ENCODE data around the gene THEM5.
"Not testable (repeated sequence)": the region's sequence is repeated elsewhere in the genome, so short reads cannot be mapped to it uniquely, and the experiment has no call there.

Gene THEM5

GRCh38 chr1:151858886-151859665 is 5.6 kb upstream of the THEM5 start:
- Mint-ChIP-seq H3K9me3 (no peaks in the 10 kb centered on the region), H3K36me3 (no peaks in the 10 kb centered on the region), H3K4me1 (peaks cover 7% of the 10 kb centered on the region), H3K27me3 (peaks cover 6% of the 10 kb centered on the region), H3K27ac (no peak overlapping the region), H3K4me3 (no peak overlapping the region)
- ATAC-seq (ENCODE audit: low read depth) (no peak), DNase-seq (ENCODE audit: low spot score in 2 of 2) (no peak)

DNA sequence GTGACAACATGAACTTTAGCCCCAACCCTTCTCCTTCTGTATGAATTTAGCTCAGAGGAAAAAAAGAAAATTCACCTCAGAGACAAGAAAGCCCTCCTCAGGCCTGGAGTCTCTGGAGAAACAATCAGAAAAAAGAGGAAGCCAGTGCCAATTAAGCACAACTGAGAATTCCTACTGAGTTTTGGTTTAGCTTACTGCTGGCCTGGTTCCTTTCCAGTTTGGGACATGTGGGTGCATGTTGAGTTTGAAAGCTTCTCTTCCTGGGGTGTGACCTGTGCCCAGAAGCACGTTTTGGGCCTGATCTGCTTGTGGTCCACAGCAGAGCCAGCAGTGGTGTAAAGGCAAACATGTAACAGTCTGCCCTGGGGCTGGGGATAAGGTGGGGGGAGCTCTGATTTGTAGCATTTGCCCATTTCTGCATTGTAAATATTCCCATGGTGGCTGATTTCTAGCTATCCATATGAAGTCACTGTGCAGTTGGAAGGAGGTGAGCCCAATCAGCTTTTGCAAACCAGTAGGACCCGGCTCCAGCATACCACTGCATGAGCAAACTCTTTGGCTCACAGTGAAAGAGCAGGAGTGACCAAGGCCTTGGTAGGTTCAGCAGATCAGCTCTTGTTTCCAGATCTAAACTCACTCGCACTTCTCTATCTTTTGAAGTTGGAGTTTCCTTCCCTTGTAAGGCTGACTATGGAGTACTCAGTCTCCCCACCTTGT is 4.7 kb upstream of the THEM5 start:
- Mint-ChIP-seq H3K4me1 (peaks cover 7% of the 10 kb centered on the region), H3K9me3 (no peaks in the 10 kb centered on the region), H3K27ac (no peak overlapping the region), H3K36me3 (no peaks in the 10 kb centered on the region), H3K27me3 (peaks cover 6% of the 10 kb centered on the region), H3K4me3 (no peak overlapping the region)
- DNase-seq (ENCODE audit: low spot score in 2 of 2) (no peak), ATAC-seq (ENCODE audit: low read depth) (no peak)

- Mint-ChIP-seq H3K4me3 (no peak overlapping the region), H3K4me1 (peaks cover 7% of the 10 kb centered on the region), H3K36me3 (no peaks in the 10 kb centered on the region), H3K27ac (no peak overlapping the region), H3K27me3 (peaks cover 6% of the 10 kb centered on the region), H3K9me3 (no peaks in the 10 kb centered on the region)
- no peak for ATAC-seq (ENCODE audit: low read depth)
- DNase-seq (ENCODE audit: low spot score in 2 of 2), result no peak
Measured at GRCh38 chr1:151855933-151856332, 2.4 kb upstream of the THEM5 start.

DNA sequence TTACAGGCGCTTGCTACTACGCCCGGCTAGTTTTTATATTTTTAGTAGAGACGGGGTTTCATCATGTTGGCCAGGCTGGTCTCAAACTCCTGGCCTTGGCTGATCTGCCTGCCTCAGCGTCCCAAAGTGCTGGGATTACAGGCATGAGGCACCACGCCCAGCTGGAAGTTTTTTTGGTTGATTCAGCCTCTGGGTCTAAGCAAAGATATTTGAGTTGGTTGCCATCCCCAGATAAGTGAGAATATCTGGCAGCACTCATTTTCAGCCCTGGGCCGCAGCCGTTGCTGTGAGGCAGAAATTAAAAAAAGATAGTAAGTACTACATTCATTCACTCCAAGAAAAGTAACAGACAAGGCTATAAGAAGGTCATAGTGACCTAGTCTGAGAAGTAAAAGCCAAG is 2.0 kb upstream of the THEM5 start:
- not testable (repeated sequence) for H3K9me3 Mint-ChIP-seq; H3K4me3 Mint-ChIP-seq; H3K4me1 Mint-ChIP-seq; DNase-seq (ENCODE audit: low spot score in 2 of 2); H3K27ac Mint-ChIP-seq; H3K27me3 Mint-ChIP-seq; ATAC-seq (ENCODE audit: low read depth); H3K36me3 Mint-ChIP-seq

- Mint-ChIP-seq H3K36me3 (no peaks in the 10 kb centered on the region), H3K4me3 (no peak overlapping the region), H3K27me3 (peaks cover 12% of the 10 kb centered on the region), H3K4me1 (peaks cover 1% of the 10 kb centered on the region), H3K27ac (no peak overlapping the region), H3K9me3 (no peaks in the 10 kb centered on the region)
- ATAC-seq (ENCODE audit: low read depth) (no peak), DNase-seq (ENCODE audit: low spot score in 2 of 2) (no peak)
Measured at GRCh38 chr1:151854658-151855057, 1.1 kb upstream of the THEM5 start.

DNA sequence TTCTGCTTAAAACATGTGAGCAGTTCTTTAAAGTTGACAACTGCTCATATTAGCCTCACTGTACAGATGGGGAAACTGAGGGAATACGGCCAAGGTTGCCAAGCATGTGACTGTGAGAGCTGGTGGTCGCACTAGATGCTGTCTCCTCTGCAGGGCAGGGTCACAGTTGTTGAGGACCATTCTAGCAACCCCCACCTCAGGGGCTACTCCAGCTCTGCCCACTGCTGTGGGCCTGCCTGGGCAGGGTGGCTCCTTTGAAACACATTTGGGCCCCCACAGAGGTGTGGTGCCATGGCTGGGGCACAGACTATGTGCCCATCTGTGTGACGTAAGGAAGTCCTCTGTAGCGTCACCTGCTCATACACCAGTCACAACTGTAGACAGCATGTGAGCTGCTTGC is 779 bp downstream of the THEM5 start:
- ATAC-seq (ENCODE audit: low read depth) (no peak), DNase-seq (ENCODE audit: low spot score in 2 of 2) (no peak)
- no peak overlapping the region for H3K4me3 Mint-ChIP-seq
- no peaks in the 10 kb centered on the region for H3K36me3 Mint-ChIP-seq
- H3K4me1 Mint-ChIP-seq, result no peaks in the 10 kb centered on the region
- H3K27me3 Mint-ChIP-seq, result peaks cover 16% of the 10 kb centered on the region
- H3K27ac Mint-ChIP-seq, result no peak overlapping the region
- H3K9me3 Mint-ChIP-seq, result no peaks in the 10 kb centered on the region

DNA sequence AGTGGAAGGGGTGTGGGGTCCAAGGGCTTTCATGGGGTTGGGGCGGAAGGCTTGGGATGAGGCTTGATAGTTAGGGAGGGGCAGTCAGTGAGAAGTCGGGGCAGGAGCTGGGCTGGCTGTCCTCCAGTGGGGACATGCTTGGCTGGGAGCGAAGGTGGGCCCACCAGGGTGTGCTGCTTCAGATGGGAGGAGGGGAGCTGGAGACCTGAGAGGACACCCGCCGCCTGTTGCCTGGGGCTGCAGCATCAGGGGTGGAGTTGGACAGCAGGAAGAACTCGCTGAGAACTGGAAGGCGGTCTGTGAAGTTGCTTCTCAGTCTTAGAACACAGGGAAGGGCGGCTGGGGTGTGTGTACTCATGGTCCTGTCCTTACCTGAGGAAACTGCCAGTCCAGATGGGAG is 1.6 kb downstream of the THEM5 start:
- no peaks in the 10 kb centered on the region for H3K9me3 Mint-ChIP-seq

DNA sequence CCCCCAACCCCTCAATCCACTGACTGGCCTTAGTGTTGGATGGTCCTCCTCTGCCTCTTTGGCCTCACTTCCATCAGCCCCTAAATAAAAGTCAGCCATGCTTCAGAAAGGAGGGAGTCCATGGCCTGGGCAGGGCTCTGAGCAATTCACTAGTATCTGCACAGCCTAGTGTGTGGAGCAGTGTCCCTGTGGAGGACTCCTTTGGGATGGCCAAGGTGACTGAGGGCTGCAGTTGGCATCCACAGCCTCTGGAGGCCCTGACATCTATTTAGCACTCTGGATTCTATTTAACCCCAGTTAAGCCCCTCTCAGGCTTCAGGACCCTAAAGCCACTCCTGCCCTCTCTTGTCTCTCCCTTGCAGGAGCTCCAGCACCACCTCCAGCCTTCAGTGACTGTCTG is 3.6 kb downstream of the THEM5 start:
- H3K9me3 Mint-ChIP-seq, result no peaks in the 10 kb centered on the region

More for the DNA sequence above, 1.6 kb downstream of the THEM5 start:
- H3K4me3 Mint-ChIP-seq, result no peak overlapping the region
- DNase-seq (ENCODE audit: low spot score in 2 of 2) (no peak), ATAC-seq (ENCODE audit: low read depth) (no peak)
- no peaks in the 10 kb centered on the region for H3K4me1 Mint-ChIP-seq
- peaks cover 16% of the 10 kb centered on the region for H3K27me3 Mint-ChIP-seq
- H3K36me3 Mint-ChIP-seq, result no peaks in the 10 kb centered on the region
- no peak overlapping the region for H3K27ac Mint-ChIP-seq

DNA sequence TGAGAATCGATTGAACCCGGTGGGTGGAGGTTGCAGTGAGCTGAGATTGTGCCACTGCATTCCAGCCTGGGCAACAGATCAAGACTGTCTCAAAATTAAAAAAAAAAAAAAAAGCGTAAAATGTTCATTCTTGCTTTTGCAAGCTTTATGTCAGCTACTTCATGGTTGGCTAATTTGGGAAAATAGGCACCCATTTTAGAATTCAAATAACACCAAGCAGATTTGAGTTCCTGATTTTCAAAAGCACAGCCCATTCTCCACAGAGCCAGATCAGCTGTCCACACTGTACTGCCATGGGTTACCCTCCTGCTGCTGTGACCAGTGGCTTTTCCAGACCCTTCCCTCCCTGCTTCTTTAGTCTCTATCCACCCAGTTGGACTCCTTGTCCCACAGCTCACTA is 4.4 kb downstream of the THEM5 start:
- no peak overlapping the region for H3K27ac Mint-ChIP-seq
- DNase-seq (ENCODE audit: low spot score in 2 of 2), result no peak
- no peaks in the 10 kb centered on the region for H3K9me3 Mint-ChIP-seq
- H3K36me3 Mint-ChIP-seq, result no peaks in the 10 kb centered on the region
- no peak overlapping the region for H3K4me3 Mint-ChIP-seq
- peaks cover 19% of the 10 kb centered on the region for H3K27me3 Mint-ChIP-seq
- ATAC-seq (ENCODE audit: low read depth), result no peak
- peaks cover 6% of the 10 kb centered on the region for H3K4me1 Mint-ChIP-seq

More for the DNA sequence above, 3.6 kb downstream of the THEM5 start:
- Mint-ChIP-seq H3K4me3 (no peak overlapping the region), H3K27ac (no peak overlapping the region), H3K27me3 (peaks cover 19% of the 10 kb centered on the region), H3K4me1 (peaks cover 2% of the 10 kb centered on the region), H3K36me3 (no peaks in the 10 kb centered on the region)
- DNase-seq (ENCODE audit: low spot score in 2 of 2), result no peak
- ATAC-seq (ENCODE audit: low read depth), result no peak

- DNase-seq (ENCODE audit: low spot score in 2 of 2), result no peak
- Mint-ChIP-seq H3K27ac (no peak overlapping the region), H3K9me3 (no peaks in the 10 kb centered on the region)
Measured at GRCh38 chr1:151847867-151848596, 5.5 kb downstream of the THEM5 start.

GRCh38 chr1:151846686-151847237 is 6.8 kb downstream of the THEM5 start:
- H3K27ac Mint-ChIP-seq, result no peak overlapping the region
- no peaks in the 10 kb centered on the region for H3K36me3 Mint-ChIP-seq
- no peak overlapping the region for H3K4me3 Mint-ChIP-seq
- H3K4me1 Mint-ChIP-seq, result peaks cover 6% of the 10 kb centered on the region
- peaks cover 18% of the 10 kb centered on the region for H3K27me3 Mint-ChIP-seq
- ATAC-seq (ENCODE audit: low read depth) (no peak), DNase-seq (ENCODE audit: low spot score in 2 of 2) (no peak)
- no peaks in the 10 kb centered on the region for H3K9me3 Mint-ChIP-seq

More at GRCh38 chr1:151847867-151848596, 5.5 kb downstream of the THEM5 start:
- peaks cover 19% of the 10 kb centered on the region for H3K27me3 Mint-ChIP-seq
- H3K4me1 Mint-ChIP-seq, result peaks cover 6% of the 10 kb centered on the region
- H3K36me3 Mint-ChIP-seq, result no peaks in the 10 kb centered on the region
- ATAC-seq (ENCODE audit: low read depth), result no peak
- H3K4me3 Mint-ChIP-seq, result no peak overlapping the region

GRCh38 chr1:151846062-151846568 is 7.4 kb downstream of the THEM5 start:
- H3K9me3 Mint-ChIP-seq, result no peaks in the 10 kb centered on the region
- no peak overlapping the region for H3K4me3 Mint-ChIP-seq
- DNase-seq (ENCODE audit: low spot score in 2 of 2) (no peak), ATAC-seq (ENCODE audit: low read depth) (no peak)
- H3K27ac Mint-ChIP-seq, result no peak overlapping the region
- H3K4me1 Mint-ChIP-seq, result peaks cover 6% of the 10 kb centered on the region
- no peaks in the 10 kb centered on the region for H3K36me3 Mint-ChIP-seq
- H3K27me3 Mint-ChIP-seq, result peaks cover 15% of the 10 kb centered on the region

DNA sequence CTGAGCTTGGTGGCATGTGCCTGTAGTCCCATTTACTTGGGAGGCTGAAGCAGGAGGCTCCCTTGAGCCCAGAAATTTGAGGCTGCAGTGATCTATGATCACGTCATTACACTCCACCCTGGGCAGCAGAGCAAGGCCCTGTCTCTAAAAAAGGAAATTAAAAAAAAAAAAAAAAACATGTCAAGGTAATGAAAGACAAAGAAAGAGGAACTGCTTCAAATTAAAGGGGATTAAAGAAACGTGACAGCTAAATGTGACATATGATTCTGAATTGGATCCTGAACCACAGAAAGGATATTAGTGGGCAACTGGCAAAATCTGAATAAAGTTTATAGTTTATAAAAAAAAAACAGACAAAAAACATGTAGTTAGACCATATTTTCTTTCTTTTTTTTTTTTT is 10.1 kb downstream of the THEM5 start:
- ATAC-seq (ENCODE audit: low read depth) (peak; percentile 65), DNase-seq (ENCODE audit: low spot score in 2 of 2) (no peak)
- Mint-ChIP-seq H3K4me3 (no peak overlapping the region), H3K27me3 (peaks cover 2% of the 10 kb centered on the region), H3K27ac (no peak overlapping the region), H3K36me3 (no peaks in the 10 kb centered on the region), H3K4me1 (peaks cover 14% of the 10 kb centered on the region), H3K9me3 (no peaks in the 10 kb centered on the region)

GRCh38 chr1:151841141-151841540 is 12.4 kb downstream of the THEM5 start:
- ATAC-seq (ENCODE audit: low read depth) (no peak), DNase-seq (ENCODE audit: low spot score in 2 of 2) (no peak)
- peaks cover 21% of the 10 kb centered on the region for H3K4me1 Mint-ChIP-seq
- no peak overlapping the region for H3K27ac Mint-ChIP-seq
- peaks cover 9% of the 10 kb centered on the region for H3K27me3 Mint-ChIP-seq
- no peak overlapping the region for H3K4me3 Mint-ChIP-seq
- H3K9me3 Mint-ChIP-seq, result no peaks in the 10 kb centered on the region
- no peaks in the 10 kb centered on the region for H3K36me3 Mint-ChIP-seq

All from memory B cell (primary cell).